CD4-positive, alpha-beta T cell treated with Interleukin-4 for 1 hour (primary cell): ENCODE measurements around the gene SNED1.

Experiments
- DNase-seq, 2 donors: peaks; one replicate each; pipeline ENCODE4 v3.0.0-alpha.2; 2020 to 2022

Gene SNED1

DNA sequence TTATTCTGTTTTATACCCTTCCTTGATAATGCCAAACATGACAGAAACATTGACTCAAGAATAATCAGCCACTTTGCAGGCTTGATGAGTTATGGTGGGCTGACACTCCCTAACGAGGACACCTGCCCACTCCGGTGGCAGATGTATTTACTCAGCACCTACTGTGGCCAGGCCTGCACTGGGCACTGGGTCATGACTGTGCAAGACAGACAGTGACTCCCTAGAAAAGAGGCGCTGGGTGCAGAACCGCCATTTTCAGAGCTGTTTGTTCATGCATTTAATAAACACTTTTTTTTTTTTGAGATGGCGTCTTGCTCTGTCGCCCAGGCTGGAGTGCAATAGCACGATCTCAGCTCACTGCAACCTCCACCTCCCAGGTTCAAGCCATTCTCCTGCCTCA, 32.5 kb downstream of the SNED1 start:
- no peak for DNase-seq

- no peak for DNase-seq
Measured at GRCh38 chr2:241031436-241032165, 33.2 kb downstream of the SNED1 start.

DNA sequence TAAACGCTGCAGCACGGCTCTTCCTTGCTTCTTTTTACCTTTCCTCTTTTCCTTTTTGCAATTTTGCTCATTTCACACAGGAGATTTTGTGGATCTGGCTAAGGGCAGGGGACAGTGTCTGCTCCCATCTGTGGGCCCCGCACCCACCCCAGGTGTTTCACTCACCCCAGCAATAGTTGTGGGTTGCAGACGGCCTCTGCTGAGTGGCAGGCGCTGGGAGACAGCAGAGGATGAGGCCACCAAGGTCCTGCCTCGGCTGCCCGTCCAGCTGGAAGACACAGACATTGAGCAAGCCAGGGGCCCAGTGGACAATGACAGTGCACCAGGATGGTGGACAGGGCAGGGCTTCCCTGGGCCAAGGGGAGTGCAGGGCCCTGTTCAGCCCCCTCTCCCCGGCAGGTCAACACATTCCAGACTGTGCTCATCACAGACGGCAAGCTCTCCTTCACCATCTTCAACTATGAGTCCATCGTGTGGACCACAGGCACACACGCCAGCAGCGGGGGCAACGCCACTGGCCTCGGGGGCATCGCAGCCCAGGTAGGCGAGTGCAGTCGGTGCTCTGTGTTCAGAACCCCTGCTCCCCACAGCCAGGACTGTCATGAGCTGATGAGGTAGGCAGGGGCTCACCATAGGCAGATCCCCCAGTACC, 35.0 kb downstream of the SNED1 start:
- no peak for DNase-seq

- DNase-seq, result no peak
Measured at GRCh38 chr2:241033994-241034393, 35.6 kb downstream of the SNED1 start.

DNA sequence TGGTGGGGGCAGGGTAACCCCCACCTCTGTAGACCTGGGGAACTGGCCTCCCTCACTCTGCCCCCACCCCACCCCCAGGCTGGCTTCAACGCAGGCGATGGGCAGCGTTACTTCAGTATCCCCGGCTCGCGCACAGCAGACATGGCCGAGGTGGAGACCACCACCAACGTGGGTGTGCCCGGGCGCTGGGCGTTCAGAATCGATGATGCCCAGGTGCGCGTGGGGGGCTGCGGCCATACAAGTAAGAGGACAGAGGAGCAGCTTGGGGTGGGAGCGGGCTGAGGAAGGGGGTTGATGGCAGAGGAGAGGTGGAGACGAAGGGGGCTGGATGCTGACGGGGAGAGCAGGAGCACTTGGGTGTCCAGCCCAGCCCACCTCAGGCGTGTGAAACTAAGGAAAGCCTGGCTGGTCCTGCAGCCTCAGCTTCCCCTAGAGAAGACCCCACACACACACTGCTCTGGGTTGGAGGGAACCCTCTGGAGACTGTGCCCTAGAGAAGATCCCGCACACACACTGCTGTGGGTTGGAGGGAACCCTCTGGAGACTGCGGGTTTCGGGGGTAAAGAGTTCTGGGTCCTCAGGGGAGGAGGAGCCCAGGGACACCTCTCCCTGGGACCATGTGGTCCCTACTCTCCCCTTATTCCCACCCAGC, 36.2 kb downstream of the SNED1 start:
- DNase-seq, result no peak

- DNase-seq, result peak; percentile 23 to 37
Measured at GRCh38 chr2:241035142-241035817, 36.9 kb downstream of the SNED1 start.

GRCh38 chr2:241035818-241036396, 37.5 kb downstream of the SNED1 start:
- peak; percentile 35 to 49 for DNase-seq

DNA sequence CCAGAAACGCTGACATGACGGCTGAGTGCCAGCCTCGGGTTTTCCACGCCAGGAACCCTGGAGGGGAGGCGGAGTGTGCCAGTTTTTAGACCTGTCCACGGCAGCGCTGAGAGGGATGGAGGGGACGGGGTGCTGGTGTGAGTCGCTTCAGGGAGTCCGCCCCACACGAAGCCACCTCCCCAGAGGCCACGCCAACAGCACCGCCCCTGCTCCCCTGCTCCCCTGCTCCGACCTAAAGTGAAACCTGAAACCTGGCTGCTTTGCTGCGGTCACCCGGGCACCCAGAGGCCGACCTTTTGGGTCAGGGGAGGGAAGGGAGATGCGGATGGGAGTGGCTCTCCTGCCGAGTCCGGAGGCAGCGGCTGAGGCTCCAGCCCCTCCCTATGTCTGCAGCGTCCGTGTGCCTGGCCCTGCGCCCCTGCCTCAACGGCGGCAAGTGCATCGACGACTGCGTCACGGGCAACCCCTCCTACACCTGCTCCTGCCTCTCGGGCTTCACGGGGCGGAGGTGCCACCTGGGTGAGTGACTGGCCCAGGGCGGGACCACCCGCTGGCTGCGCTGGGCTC, 38.1 kb downstream of the SNED1 start:
- peak; percentile 57 to 70 for DNase-seq

DNA sequence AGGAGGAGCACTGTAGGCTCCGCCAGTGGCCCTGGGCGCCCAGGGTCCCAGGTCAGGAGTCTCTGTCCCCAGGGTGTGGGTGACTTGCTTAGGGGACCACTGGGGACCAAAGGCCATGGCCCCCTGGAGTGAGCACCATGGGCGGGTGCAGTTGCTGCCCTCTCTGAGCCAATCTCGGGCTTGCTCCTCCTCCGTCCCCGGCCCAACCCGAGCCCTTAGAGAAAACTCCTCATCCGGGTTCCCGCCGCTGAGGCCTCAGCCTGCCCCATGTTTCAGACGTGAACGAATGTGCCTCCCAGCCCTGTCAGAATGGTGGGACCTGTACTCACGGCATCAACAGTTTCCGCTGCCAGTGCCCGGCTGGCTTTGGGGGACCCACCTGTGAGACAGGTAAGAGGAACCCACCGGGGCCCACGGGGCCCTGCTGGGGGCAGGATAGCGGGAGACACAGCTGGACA, 38.6 kb downstream of the SNED1 start:
- peak in 1 of 2 donors; percentile 25 for DNase-seq

- no peak for DNase-seq
Measured at GRCh38 chr2:241037498-241037897, 39.1 kb downstream of the SNED1 start.

DNA sequence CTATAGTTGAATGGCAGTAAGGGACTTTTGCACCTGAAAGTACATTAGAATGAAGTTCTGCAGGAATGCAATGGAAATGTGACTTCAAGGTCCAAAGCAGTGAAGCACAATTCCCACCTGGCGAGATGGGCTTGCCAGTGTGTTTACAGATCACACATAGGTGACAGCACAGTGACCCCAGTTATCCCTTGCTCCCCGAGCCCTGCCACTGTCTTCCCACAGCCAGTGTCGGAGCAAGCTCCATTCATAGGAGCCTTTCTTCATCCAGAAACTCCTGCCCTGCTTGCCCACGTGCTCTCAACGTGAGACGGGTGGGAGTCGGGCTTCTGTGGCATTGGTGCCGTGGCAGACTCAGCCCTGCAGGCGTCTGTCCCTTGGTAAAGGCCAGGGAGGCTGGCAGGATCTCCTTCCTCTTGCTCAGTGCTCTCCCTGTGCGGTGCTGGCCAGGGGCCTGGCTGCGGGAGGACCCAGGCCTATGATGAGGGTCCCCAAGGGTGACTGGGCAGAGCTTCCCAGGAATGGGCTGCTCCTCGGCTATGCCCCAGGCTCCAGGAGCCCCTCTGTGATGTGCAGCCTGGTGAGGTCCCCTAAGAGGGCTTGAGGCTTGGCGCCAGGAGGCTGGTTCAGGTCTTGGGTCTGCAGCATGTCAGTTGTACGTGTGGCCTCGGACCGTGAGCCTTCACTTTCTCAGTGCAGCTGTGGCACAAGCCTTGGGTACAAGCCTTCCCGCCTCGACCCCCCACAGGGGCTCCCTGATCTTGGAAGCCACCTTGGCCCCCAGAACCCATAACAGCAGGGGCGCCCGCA, 40.2 kb downstream of the SNED1 start:
- DNase-seq, result no peak

GRCh38 chr2:241039416-241039815, 41.0 kb downstream of the SNED1 start:
- no peak for DNase-seq

- no peak for DNase-seq
Measured at GRCh38 chr2:241040081-241040803, 41.8 kb downstream of the SNED1 start.

DNA sequence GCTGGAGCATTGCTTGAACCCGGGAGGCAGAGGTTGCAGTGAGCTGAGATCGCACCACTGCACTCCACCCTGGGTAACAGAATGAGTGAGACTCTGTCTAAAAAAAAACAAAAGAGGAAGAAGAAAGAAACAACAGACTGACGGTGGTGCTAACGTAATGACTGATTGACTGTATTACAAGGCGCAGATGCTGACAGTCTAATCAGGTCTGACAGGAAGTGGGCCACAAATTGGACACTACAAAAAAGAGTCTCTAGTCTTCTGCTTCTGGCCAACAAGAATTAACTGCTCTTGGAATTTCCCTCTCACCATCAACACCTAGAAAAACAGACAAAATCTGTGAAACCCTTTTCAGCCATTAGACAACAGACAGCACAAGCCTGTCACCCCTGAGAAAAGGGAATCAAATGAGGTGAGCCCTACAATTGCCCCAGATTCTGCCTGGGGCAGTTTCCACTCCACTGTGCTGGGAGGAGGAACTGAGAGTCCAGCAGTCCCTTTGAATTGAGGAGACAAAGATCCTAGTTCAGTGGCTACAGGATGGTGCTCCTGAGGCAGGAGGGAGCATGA, 43.3 kb downstream of the SNED1 start:
- peak; percentile 18 to 55 for DNase-seq

DNA sequence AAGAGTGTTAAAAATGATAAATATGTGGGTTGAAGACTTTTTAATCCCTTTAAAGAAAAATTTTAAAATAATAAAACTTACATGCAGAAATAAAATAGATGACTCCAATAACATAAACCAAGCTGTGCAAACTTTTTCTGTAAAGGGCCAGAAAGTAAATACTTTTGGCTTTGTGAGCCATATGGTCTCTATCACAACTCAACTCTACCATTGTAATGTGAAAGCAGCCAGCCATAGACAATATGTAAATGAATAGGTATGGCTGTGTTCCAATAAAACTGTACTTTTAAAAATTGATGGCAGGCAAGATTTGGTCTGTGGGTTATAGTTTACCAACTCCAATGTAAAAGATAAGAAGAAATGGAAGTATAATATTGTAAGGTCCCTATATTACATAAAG, 45.2 kb downstream of the SNED1 start:
- DNase-seq, result no peak

GRCh38 chr2:241047253-241048010, 49.0 kb downstream of the SNED1 start:
- no peak for DNase-seq

- DNase-seq, result no peak
Measured at GRCh38 chr2:241048149-241048948, 49.9 kb downstream of the SNED1 start.

DNA sequence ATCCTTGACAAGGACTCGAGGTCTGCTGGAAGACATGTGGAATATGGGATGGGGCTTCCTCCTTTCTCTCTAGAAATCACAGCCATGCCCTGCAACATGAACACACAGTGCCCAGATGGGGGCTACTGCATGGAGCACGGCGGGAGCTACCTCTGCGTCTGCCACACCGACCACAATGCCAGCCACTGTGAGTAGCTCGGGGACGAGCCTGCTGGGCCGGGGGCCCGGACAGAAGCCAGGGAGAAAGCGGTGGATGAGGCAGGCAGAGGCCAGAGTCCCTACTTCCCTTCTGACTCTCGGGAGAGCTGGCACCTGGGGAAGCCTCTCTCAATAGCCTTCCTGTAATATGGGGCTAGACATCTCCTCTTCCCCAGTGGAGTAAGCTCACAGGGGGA, 50.5 kb downstream of the SNED1 start:
- no peak for DNase-seq
